HEK293 (cell line): ENCODE data around the gene LTBP1.

Experiments used
- CTCF ChIA-PET: fragments of 350-600 bp; formaldehyde crosslinking; extraction: SDS; loops from one replicate; lab custom pipeline; 2021; ENCODE audit warnings: antibody characterized with exemption; lab: Yijun Ruan, JAX
- POLR2A ChIA-PET: fragments of 300-600 bp; formaldehyde crosslinking; extraction: SDS; loops from one replicate; lab custom pipeline; 2020; ENCODE audit warnings: antibody characterized with exemption, inconsistent platforms; lab: Yijun Ruan, JAX
- H3K27ac ChIP-seq: fragments of 200-500 bp; sonication (Bioruptor generic); 2 replicates; pipeline ENCODE4 v1.5.1; 2014; ENCODE audit warnings: low read depth, low read length, control low read depth, inconsistent platforms; ENCODE audit errors: extremely low read depth
- H3K36me3 ChIP-seq, 2 experiments: fragments of 200-500 bp in 1 of 2; sonication (Bioruptor generic) in 1 of 2; 1 replicate in 1 of 2; 2 replicates in 1 of 2; pipeline ENCODE4 v1.5.1; 2014 to 2017; ENCODE audit warnings: inconsistent platforms in 2 of 2, low read length in 2 of 2; ENCODE audit not compliant: control insufficient read depth in 2 of 2, insufficient read depth in 1 of 2
- H3K4me1 ChIP-seq: fragments of 200-500 bp; sonication (Bioruptor generic); 2 replicates; pipeline ENCODE4 v1.5.1; 2014; ENCODE audit warnings: mild to moderate bottlenecking, low read length, inconsistent platforms; ENCODE audit not compliant: control insufficient read depth, insufficient read depth
- H3K4me3 ChIP-seq: 2 replicates; pipeline ENCODE4 v1.5.1; 2011; ENCODE audit warnings: low read depth, mild to moderate bottlenecking, control low read depth, low read length, moderate library complexity
- H3K9me3 ChIP-seq: fragments of 200-500 bp; sonication (Bioruptor generic); 2 replicates; pipeline ENCODE4 v1.5.1; 2014; ENCODE audit warnings: low read depth, low read length, inconsistent platforms; ENCODE audit not compliant: control insufficient read depth, insufficient read depth
- CTCF ChIP-seq: fragments of 450-650 bp; formaldehyde crosslinking; IDR thresholded peaks from 2 replicates; pipeline ENCODE4 v1.5.1; 2016; ENCODE audit warnings: missing biosample characterization, missing genetic modification characterization
- ELK4 ChIP-seq: IDR thresholded peaks from 2 replicates; pipeline ENCODE4 v1.6.1; 2011; ENCODE audit warnings: mild to moderate bottlenecking, low read depth, low read length, borderline replicate concordance
- HOXC10 ChIP-seq: sonication (generic); formaldehyde crosslinking; IDR thresholded peaks from 2 replicates; pipeline ENCODE4 v1.8.1; 2023; ENCODE audit warnings: mild to moderate bottlenecking, missing genetic modification reagents
- KLF7 ChIP-seq: fragments of 450-650 bp; formaldehyde crosslinking; IDR thresholded peaks from 2 replicates; pipeline ENCODE4 v1.5.1; 2016; ENCODE audit warnings: missing biosample characterization, missing genetic modification characterization, borderline replicate concordance
- PRDM1 ChIP-seq: fragments of 450-650 bp; formaldehyde crosslinking; IDR thresholded peaks from 2 replicates; pipeline ENCODE4; 2016; ENCODE audit warnings: missing biosample characterization, missing genetic modification characterization
- PRDM6 ChIP-seq: fragments of 450-650 bp; formaldehyde crosslinking; IDR thresholded peaks from 2 replicates; pipeline ENCODE4 v1.5.1; 2017; ENCODE audit warnings: missing biosample characterization, missing genetic modification characterization
- TCF7L2 ChIP-seq: IDR thresholded peaks from 2 replicates; pipeline ENCODE4 v1.6.1; 2011; ENCODE audit warnings: low read depth, mild to moderate bottlenecking, inconsistent platforms, low read length, moderate library complexity, borderline replicate concordance
- ZBTB17 ChIP-seq: fragments of 450-650 bp; formaldehyde crosslinking; IDR thresholded peaks from 2 replicates; pipeline ENCODE4 v1.5.1; 2016; ENCODE audit warnings: missing biosample characterization, missing genetic modification characterization
- ZBTB7A ChIP-seq: fragments of 450-650 bp; formaldehyde crosslinking; IDR thresholded peaks from 2 replicates; pipeline ENCODE4 v1.5.1; 2016; ENCODE audit warnings: low read depth, missing biosample characterization, missing genetic modification characterization
- ZFP3 ChIP-seq: fragments of 450-650 bp; formaldehyde crosslinking; IDR thresholded peaks from 2 replicates; pipeline ENCODE4 v1.5.1; 2016; ENCODE audit warnings: low read depth, missing biosample characterization, missing genetic modification characterization
- ZFP37 ChIP-seq: fragments of 450-650 bp; formaldehyde crosslinking; IDR thresholded peaks from 2 replicates; pipeline ENCODE4 v1.5.1; 2016; ENCODE audit warnings: missing biosample characterization, missing genetic modification characterization
- ZFP41 ChIP-seq: fragments of 450-650 bp; formaldehyde crosslinking; IDR thresholded peaks from 2 replicates; pipeline ENCODE4 v1.5.1; 2016; ENCODE audit warnings: missing biosample characterization, missing genetic modification characterization, borderline replicate concordance
- ZNF112 ChIP-seq: fragments of 450-650 bp; formaldehyde crosslinking; IDR thresholded peaks from 2 replicates; pipeline ENCODE4 v1.5.0; 2017; ENCODE audit warnings: missing biosample characterization, missing genetic modification characterization
- ZNF114 ChIP-seq: fragments of 450-650 bp; formaldehyde crosslinking; IDR thresholded peaks from 2 replicates; pipeline ENCODE4 v1.5.0; 2017; ENCODE audit warnings: missing biosample characterization, missing genetic modification characterization
- ZNF138 ChIP-seq: fragments of 450-650 bp; formaldehyde crosslinking; IDR thresholded peaks from 2 replicates; pipeline ENCODE4 v1.5.1; 2016; ENCODE audit warnings: missing biosample characterization, missing genetic modification characterization, borderline replicate concordance
- ZNF157 ChIP-seq: fragments of 450-650 bp; formaldehyde crosslinking; IDR thresholded peaks from 2 replicates; pipeline ENCODE4 v1.5.1; 2016; ENCODE audit warnings: missing biosample characterization, missing genetic modification characterization
- ZNF184 ChIP-seq: fragments of 450-650 bp; IDR thresholded peaks from 2 replicates; pipeline ENCODE4 v1.5.1; 2018; ENCODE audit warnings: missing biosample characterization, mild to moderate bottlenecking, missing genetic modification characterization
- ZNF366 ChIP-seq: fragments of 450-650 bp; formaldehyde crosslinking; conservative IDR thresholded peaks from 2 replicates; pipeline ENCODE4 v1.5.1; 2016; ENCODE audit warnings: missing biosample characterization, missing genetic modification characterization
- ZNF426 ChIP-seq: fragments of 450-650 bp; formaldehyde crosslinking; IDR thresholded peaks from 2 replicates; pipeline ENCODE4 v1.5.1; 2017; ENCODE audit warnings: missing biosample characterization, missing genetic modification characterization, mild to moderate bottlenecking, inconsistent platforms, moderate library complexity
- ZNF664 ChIP-seq: fragments of 450-650 bp; formaldehyde crosslinking; IDR thresholded peaks from 2 replicates; pipeline ENCODE4 v1.5.1; 2016; ENCODE audit warnings: missing biosample characterization, missing genetic modification characterization
- ZNF677 ChIP-seq: fragments of 450-650 bp; IDR thresholded peaks from 2 replicates; pipeline ENCODE4 v1.5.0; 2018; ENCODE audit warnings: missing biosample characterization, mild to moderate bottlenecking, missing genetic modification characterization, moderate library complexity
- ZNF785 ChIP-seq: fragments of 450-650 bp; formaldehyde crosslinking; IDR thresholded peaks from 2 replicates; pipeline ENCODE4 v1.5.1; 2016; ENCODE audit warnings: missing biosample characterization, missing genetic modification characterization
- ZNF792 ChIP-seq: fragments of 450-650 bp; formaldehyde crosslinking; IDR thresholded peaks from 2 replicates; pipeline ENCODE4 v1.5.1; 2016; ENCODE audit warnings: missing biosample characterization, missing genetic modification characterization
- ZNF843 ChIP-seq: fragments of 450-650 bp; formaldehyde crosslinking; IDR thresholded peaks from 2 replicates; pipeline ENCODE4 v1.5.1; 2016; ENCODE audit warnings: missing biosample characterization, missing genetic modification characterization
- TF ChIP-seq, protein P1 (sequence below): fragments of 450-650 bp; formaldehyde crosslinking; IDR thresholded peaks from 2 replicates; pipeline ENCODE4 v1.5.1; 2017; ENCODE audit warnings: missing biosample characterization, missing genetic modification characterization
- TF ChIP-seq, protein P2 (sequence below): fragments of 450-650 bp; IDR thresholded peaks from 2 replicates; pipeline ENCODE4 v1.5.1; 2018; ENCODE audit warnings: missing biosample characterization, missing genetic modification characterization

LTBP1 gene

GRCh38 chr2:32941944-32942690 is 4.6 kb upstream of the LTBP1 start:
- Histone ChIP-seq H3K4me3 (no peak overlapping the region), H3K9me3 (no peaks in the 10 kb centered on the region), H3K4me1 (peaks cover 13% of the 10 kb centered on the region), H3K36me3 (no peaks in the 10 kb centered on the region), H3K27ac (0 out of 2 replicates have a peak overlapping the region, but pooled peaks have one; percentile 16)
- TF ChIP-seq ZBTB17 (tag by site-specific recombination) (0 out of 2 replicates have a peak, but pooled peaks have one; percentile 28), ZFP37 (tag by site-specific recombination) (no peak), CTCF (no peak), PRDM1 (tag by site-specific recombination) (peak; percentile 99), ZNF366 (tag by site-specific recombination) (peak; percentile 77)
- TF ChIP-seq, protein P1, sequence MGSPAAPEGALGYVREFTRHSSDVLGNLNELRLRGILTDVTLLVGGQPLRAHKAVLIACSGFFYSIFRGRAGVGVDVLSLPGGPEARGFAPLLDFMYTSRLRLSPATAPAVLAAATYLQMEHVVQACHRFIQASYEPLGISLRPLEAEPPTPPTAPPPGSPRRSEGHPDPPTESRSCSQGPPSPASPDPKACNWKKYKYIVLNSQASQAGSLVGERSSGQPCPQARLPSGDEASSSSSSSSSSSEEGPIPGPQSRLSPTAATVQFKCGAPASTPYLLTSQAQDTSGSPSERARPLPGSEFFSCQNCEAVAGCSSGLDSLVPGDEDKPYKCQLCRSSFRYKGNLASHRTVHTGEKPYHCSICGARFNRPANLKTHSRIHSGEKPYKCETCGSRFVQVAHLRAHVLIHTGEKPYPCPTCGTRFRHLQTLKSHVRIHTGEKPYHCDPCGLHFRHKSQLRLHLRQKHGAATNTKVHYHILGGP (tag by site-specific recombination), result 0 out of 2 replicates have a peak, but pooled peaks have one; percentile 34
- POLR2A ChIA-PET, result no interaction called here
- CTCF ChIA-PET, result interaction anchor here (0.7 to 1.0 kb wide), 2 partner anchors 11 to 499 kb away, joined by 4 read pairs; no protein-coding TSS in a partner anchor

GRCh38 chr2:32942793-32943485 is 3.8 kb upstream of the LTBP1 start:
- no peak overlapping the region for H3K4me3 ChIP-seq
- no peaks in the 10 kb centered on the region for H3K9me3 ChIP-seq
- peaks cover 13% of the 10 kb centered on the region for H3K4me1 ChIP-seq
- ChIA-PET CTCF (interaction anchor here (0.7 to 1.0 kb wide), 2 partner anchors 12 to 498 kb away, joined by 4 read pairs; no protein-coding TSS in a partner anchor), POLR2A (no interaction called here)
- H3K36me3 ChIP-seq, result no peaks in the 10 kb centered on the region
- H3K27ac ChIP-seq, result no peak overlapping the region
- TF ChIP-seq ZNF138, result no peak
- no peak for TF ChIP-seq HOXC10 (CRISPR knock-in tag)
- TF ChIP-seq ZNF112 (tag by site-specific recombination), result no peak
- TF ChIP-seq ZNF184, result no peak
- TF ChIP-seq TCF7L2, result no peak
- TF ChIP-seq ZNF366 (tag by site-specific recombination), result no peak
- TF ChIP-seq ZBTB7A, result no peak
- TF ChIP-seq ZFP3 (tag by site-specific recombination), result no peak
- no peak for TF ChIP-seq ZNF114
- no peak for TF ChIP-seq ZNF792 (tag by site-specific recombination)
- TF ChIP-seq KLF7 (tag by site-specific recombination), result no peak
- no peak for TF ChIP-seq ZNF677
- no peak for TF ChIP-seq ZFP41
- no peak for TF ChIP-seq ZNF426 (tag by site-specific recombination)
- TF ChIP-seq ZNF157 (tag by site-specific recombination), result no peak
- TF ChIP-seq PRDM6 (tag by site-specific recombination), result peak; percentile 80
- no peak for TF ChIP-seq ZNF664 (tag by site-specific recombination)
- no peak for TF ChIP-seq ELK4
- no peak for TF ChIP-seq ZNF785
- peak; percentile 61; the same call in 1 of the 2 replicates for TF ChIP-seq ZNF843 (tag by site-specific recombination)
- TF ChIP-seq, protein P2, sequence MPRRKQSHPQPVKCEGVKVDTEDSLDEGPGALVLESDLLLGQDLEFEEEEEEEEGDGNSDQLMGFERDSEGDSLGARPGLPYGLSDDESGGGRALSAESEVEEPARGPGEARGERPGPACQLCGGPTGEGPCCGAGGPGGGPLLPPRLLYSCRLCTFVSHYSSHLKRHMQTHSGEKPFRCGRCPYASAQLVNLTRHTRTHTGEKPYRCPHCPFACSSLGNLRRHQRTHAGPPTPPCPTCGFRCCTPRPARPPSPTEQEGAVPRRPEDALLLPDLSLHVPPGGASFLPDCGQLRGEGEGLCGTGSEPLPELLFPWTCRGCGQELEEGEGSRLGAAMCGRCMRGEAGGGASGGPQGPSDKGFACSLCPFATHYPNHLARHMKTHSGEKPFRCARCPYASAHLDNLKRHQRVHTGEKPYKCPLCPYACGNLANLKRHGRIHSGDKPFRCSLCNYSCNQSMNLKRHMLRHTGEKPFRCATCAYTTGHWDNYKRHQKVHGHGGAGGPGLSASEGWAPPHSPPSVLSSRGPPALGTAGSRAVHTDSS (tag by site-specific recombination), result no peak
